Right lung (tissue), 5 donors: ENCODE results near the gene RANBP1. TPM values are rescaled to one million over a fixed set of nuclear protein-coding genes. Genes with fewer than 3 reads are reported as not detected.

Experiments
- DNase-seq, 2 donors: peaks; one replicate each; pipeline ENCODE4 v3.0.0-alpha.2; 2013
- polyA plus RNA-seq, 5 donors: library from polyadenylated mRNA; unstranded; fragments of 120-200 nt; gene quantifications; one replicate each; pipeline versions ENCODE4 v1.2.1 to v1.2.3, GENCODE V29; 2013; ENCODE audit warnings: inconsistent platforms in 1 of 5, low replicate concordance in 1 of 5; ENCODE audit not compliant: insufficient read length in 5 of 5, insufficient read depth in 1 of 5

The RANBP1 gene
- polyA plus RNA-seq, 5 donors, result 140 to 189 (median 161) TPM

DNA sequence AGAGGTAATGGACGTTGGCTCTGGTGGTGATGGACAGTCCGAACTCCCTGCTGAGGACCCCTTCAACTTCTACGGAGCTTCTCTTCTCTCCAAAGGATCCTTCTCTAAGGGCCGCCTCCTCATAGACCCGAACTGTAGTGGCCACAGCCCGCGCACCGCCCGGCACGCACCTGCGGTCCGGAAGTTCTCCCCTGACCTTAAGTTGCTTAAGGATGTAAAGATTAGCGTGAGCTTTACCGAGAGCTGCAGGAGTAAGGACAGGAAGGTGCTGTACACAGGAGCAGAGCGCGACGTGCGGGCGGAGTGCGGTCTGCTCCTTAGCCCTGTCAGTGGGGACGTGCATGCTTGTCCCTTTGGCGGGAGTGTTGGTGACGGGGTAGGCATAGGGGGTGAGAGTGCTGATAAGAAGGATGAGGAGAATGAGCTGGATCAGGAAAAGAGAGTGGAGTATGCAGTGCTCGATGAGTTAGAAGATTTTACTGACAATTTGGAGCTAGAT, 29.8 kb upstream of the RANBP1 start:
- DNase-seq, result no peak

DNA sequence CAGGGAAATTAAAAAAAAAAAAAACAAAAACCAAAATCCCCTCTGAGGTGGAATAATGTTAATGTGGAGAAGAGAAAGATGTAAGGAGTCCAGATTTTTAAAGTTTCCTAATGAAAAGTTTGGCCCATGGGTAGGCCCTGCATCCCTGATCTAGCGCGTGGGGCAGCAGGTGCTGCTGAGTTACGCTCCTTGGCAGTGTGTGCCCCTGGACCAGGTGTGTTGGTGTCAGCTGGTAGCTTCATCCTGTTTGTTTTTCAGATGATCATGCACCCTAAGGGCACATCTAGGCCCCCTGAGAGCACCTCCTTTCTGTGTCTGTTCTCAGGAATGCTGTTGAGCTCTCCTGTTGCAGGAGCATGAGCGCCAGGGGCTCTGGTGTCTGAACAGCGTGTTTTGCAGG, 29.1 kb upstream of the RANBP1 start:
- no peak for DNase-seq

DNA sequence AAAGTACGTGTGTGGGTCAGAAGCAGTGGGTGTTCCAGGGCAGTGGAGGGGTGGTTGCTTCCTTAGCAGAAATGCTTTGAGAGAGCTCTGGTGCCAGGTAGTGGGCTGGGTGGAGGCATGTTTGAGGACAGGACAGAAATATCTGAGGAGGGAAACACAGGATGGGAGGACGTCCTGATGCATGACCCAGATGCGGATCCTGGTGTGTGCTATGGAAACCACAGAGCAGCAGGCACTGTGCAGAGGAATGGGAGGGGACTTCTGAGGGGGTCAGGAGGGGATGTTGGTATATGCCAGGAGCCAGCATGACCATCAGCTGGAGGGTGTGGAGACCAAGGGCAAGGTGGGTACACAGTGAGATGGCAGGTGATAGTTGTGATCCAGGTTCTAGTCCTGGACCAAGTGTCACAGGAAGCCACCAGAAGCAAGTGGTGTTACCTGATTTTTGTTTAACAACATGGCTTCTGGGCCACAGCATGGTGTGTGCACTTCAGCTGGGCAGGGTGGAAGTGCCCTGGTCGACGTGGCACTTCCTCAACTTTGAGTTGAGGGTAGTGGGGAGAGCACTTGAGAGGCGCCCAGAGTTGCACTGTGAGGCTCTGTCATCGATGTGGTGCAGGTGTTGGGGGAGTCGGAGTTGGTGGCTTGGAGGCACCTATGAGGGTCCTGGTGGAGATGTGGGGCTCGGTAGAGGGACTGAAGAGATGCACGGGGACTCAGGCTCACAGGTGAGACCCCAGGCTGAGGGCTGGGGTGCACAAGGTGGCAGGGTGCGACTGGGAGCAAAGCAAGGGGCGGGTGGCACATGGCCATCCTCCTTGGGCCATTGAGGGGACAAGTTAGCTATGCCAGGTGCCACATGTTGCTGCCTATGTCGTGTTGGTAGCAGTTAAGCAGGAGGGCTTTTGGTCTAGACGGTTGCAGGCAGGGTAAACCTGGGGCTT, 28.3 kb upstream of the RANBP1 start:
- DNase-seq, result no peak

DNA sequence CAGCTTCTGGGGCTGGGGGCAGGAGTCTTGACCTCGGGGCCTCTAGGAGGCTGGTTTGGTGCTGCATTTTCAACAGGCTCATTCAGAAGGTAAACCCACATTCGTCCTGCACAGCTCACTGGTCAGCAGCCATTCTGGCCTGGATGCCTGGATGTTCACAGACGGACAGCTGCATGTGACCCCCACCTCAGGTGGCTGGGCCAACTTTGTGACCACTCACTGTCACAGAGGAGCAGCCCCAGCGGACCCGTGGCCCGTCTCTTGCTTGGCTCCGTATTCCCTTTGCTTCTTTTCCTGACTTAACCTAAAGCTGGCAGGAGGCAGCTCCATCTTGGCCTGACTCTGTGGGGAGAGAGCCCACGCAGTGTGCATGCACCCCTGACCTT, 27.6 kb upstream of the RANBP1 start:
- no peak for DNase-seq

DNA sequence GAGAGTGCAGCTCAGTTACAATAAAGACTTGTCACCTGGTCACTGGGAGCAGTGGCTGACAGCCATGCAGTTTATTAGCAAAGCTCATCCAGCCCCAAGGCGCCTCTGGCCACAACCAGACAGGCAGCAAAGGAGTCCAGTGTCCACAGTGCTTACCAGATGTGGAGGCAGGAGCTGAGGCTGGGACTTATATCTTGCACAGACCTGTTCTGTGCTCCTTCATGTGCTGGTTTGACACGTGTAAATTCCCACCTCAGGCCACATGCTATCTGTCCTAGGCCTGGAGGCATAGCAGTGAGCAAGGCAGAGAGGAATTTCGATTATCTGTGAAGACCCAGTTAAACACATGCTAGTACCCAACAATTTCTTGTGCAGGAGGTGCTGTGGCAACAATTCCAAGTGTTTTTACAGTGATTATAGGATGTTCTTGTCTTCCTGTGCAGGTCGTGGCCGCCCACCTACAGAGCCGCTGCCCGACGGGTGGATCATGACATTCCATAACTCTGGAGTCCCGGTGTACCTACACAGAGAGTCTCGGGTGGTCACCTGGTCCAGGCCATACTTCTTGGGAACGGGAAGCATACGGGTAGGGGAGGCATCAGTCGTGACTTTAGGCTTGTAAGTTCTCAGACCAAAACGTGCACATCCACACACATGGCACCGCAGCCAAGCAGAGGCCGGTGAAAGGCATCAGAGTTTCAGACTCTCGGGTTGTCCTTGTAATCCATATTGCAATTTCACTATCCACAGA, 26.5 kb upstream of the RANBP1 start:
- no peak for DNase-seq

DNA sequence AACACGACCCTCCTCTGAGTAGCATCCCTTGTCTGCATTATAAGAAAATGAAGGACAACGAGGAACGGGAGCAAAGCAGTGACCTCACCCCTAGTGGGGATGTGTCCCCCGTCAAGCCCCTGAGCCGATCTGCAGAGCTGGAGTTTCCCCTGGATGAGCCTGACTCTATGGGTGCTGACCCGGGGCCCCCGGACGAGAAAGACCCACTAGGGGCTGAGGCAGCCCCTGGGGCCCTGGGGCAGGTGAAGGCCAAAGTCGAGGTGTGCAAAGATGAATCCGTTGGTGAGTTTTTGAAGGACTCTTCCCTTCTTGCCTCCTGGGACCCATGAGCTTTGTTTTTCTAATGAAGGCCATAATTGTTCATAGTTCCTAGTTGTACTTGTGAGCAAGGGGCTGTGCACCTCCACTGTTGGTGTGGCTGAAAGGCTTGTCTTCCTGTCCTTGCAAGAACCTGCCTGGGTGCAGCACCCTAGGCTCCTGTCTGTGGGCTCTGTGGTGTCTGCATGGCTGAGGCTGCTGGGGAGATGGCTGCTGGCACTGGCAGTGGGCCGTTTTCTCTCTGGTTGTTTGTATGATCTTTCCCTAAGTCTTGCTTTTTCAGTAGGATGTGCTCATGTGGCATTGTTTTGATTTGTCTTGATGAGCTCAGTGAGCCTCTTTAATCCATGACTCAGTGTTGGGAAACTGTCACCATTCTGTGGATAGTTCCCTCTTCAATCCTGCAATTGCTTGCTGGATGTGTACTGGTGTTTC, 25.8 kb upstream of the RANBP1 start:
- no peak for DNase-seq

DNA sequence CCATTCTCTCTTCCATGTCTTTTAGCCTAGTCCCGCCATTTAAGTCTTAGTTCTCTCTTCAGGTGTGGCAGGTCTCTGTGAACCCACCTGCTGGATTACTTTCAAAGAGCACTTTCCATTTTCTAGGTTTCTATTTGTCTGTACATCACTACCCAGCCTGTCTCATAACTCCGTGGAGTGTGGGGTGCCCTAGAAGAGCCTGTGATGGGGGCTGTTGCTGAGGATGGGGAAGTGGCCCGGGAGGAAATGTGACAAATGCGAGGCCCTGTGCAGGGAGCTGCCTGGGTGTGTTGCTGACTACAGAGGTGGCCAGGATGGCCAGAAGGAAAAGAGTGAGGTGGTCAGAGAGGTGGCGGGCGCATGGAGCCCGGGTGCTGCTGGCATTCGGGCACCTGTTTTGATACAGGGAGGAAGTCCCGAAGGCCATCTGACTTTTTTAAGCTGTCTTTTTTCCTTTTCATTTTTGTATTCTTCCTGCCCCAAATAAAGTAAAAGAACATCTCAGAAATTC, 25.1 kb upstream of the RANBP1 start:
- DNase-seq, result no peak

DNA sequence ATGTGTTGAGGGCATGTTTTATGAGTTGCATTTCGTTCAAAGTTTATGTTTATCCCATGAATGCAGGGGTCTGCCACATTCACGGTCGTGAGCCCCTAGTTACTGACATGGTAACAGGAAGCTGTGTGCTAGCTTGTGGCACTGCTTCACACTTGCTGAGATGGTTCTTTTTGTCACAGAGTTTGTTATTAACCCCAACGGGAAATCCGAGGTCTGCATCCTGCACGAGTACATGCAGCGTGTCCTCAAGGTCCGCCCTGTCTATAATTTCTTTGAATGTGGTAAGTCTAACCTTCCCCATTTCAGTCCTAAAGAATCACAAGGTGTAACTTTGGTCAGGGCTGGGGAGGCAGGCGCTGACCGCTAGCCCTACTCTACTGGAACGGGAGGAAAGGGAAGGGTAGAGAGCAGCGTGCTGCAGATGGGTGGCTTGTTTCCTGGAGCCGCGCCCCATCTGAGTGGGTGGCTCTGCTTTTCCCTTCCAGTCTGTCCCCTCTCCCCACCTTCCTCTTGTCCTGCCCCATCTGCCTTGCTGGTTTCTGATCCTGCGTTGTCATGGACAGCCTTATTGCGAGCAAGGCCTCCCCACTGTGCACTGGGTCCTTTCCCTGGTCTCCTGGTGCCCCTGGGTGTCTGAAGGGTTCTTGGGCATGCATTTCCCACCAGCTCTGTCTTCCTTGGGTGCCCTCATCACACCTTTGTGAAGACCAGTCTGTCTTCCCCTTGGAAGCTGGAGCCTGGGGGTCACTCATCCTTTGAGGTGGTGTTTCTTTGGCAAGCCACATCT, 24.0 kb upstream of the RANBP1 start:
- DNase-seq, result no peak

DNA sequence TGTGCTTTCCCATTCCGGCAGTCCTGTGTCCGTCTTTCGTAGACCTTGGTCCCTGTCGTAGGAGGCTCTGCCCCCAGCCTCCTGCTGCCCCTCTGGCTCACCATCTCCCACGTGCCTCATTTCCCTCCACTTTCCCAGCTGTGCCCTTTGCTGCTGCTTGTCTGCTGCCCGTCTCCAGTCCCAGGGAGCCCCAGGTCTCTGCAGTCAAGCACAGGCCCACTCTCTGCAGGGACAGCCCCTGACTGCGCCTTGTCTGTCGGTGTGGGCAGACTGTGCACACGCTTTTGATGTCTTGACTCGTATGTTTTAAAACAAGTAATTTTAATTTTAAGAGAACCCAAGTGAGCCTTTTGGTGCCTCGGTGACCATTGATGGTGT, 23.4 kb upstream of the RANBP1 start:
- no peak for DNase-seq

DNA sequence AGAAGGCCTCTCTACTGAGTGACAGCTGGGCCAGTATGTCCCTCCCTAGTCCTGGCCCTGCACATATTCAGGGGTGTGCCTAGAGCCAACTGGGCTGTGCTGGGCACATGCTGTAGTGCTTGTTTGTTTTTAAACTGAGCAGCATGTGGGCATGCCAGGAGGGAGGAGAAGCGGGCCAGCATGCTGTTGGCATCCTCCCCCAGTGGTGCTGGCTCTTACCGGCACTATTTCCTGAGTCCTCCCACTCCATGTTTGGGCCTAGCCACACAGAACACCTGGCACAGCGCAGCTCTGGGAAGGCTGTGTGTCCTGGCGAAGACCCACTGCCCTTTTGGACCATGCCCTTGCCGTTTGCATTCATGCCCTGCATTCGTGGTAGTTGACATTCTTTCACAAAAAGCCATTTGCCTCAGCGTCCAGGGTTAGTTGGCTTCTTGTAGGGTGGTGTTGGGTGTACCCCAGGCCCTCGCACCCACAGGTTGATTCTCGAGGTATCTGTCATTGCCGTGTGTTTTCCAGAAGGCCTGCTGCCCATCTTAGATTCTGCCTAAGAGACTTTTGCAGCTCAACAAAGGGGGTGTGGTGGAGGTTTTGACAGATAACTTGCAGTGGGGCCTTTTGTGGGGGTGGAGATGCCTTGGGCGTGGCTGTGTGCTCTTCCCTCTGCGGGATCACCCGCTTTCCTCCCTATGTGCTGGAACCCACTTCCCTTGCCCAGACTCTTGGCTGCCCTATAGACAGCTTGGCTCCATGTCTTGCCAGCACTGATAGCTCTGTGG, 22.3 kb upstream of the RANBP1 start:
- no peak for DNase-seq

DNA sequence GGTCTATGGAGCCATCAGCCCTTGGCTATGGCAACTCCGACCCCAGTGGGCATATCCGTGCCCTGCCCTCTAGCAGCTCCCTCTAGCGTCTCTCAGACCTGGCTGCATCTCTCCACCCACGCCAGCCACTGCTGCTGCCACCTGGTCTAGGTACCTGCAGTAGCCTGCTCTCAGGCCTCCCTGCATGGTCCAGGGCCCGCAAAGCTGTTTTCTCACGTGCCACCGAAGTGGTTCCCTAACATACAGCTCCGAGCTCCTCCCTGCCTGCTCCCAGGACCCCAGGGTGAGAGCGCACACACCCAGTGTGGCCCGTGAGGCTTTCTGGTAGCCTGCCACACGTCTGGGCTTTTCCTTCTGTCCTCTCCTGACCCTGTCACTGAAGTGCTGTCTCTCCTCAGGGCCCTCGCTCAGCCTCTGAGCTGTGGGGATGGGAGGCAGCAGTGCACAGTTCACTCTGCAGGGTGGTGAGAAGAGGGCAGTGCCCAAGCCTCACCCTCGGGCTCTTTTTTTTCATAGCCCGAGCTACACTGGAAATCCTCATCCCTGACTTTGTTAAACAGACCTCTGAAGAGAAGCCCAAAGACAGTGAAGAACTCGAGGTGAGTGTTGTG, 21.6 kb upstream of the RANBP1 start:
- DNase-seq, result no peak

DNA sequence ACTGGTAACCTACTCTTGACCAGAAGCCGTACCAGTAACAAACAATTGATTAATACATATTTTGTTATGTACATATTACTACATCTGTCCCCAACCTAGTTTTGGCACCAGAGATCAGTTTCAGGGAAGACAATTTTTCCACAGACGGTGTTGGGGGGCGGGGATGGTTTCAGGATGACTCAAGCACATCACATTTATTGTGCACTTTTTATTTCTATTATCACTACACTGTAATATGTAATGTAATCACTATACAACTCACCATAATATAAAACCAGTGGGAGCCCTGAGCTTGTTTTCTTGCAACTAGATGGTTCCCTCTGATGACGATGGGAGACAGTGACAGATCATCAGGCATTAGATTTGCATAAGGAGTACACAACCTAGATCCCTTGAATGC, 20.4 kb upstream of the RANBP1 start:
- DNase-seq, result no peak

DNA sequence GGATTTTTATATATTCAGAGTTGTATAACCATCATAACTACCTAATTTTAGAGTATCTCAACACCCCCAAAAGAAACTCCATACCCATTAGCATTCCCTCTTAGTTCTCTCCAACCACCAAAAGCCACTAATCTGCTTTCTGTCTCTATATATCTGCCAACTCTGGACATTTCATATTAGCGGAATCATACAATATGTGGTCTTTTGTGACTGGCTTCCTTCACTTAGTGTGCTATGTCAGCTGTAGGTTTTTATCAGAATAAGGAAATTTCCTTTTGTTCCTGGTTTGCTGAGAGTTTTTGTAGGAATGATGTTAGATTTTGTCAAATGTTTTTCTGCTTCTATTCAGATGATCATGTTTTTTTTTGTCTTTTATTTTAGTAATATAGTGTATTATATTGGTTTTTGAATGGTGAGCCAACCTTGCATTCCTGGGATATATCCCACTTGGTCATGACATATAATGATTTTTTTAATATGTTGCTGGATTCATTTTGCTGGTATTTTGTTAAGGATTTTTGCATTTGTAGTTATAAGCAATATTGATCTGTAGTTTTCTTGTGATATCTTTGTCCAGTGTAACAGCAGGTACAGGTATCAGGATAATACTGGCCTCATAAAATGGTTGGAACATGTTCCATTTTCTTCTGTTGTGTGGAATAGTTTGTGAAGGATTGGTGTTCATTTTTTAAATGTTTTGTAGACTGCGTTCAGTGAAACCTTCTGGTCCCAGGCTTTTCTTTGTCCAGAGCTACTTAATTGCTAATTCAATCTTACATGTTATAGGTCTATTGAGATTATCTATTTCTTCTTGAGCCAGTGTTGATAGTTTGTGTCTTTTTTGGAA, 19.1 kb upstream of the RANBP1 start:
- DNase-seq, result no peak

DNA sequence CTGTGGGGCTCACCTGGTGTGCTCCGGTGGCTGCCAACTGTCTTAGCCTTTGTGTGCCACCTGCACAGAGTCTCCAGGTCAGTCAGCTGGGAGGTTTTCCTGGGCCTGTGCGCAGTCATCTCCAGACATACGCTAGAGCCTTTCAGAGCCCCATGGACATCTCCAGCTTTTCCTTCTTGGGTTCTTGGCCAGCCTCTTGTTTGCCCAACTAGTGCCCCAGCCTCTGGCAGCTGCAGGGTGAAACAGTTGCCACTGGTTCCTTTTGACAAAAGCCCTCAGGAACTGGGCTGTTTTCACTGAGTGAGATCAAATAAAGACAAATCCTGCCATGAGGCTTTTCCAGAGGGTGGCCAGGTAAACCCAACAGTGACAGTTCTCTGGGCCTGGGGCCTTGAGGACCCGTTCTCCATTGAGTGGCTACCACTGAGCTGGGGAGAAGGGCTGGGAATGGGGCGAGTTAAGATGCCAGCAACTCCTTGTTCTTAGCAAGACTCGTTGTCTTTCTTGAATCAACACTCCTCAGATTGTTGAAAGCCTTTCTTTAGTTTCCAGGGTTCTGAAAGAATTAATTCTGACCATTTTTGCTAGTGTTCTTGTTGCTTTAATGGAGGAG, 16.7 kb upstream of the RANBP1 start:
- no peak for DNase-seq

DNA sequence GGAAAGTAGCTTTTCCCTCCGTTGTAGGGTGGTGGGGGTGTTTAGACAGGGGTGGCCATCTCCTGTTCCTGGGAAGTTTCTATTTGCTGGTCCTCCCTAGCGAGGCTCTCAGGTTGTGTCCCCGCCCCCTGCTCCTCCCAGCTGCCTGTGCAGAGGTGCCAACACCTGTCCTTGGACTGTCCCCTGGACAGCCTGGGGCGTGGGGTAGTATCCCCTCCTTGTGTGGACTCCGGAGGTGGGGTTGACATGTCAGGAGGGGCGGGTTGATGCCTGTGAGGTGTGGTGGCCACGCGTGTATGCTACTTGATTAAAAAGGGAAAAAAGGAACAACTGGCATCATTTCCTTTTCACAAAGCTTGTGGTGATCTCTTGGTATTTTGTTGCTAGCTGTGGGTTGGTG, 14.3 kb upstream of the RANBP1 start:
- no peak for DNase-seq

DNA sequence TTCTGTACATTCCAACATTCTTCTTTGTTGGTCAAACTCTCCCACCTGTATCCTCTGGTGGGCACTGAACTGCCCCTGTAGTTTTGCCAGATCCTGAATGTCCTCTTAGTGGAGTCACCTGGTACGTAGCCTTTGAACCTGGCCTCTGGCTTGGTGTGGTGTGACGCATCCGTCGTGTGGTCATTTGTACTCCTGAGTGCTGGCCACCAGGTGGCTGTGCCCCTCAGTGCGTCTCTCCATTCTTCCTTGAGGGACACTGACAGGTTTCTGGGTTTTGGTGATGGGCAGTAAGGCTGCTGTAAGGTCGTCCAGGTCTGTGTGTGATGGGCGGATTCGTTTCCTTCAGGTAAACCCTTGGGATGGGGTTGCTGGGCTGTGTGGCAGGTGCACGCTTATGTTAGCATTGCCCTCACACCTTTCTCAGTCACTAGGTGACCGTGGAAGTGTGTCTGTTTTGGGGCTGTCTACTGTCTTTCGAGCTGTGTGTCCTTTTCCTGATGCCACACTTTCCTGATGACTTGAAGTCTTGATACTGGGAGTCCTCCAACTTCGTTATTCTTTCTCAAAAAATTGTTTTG, 13.6 kb upstream of the RANBP1 start:
- no peak for DNase-seq

DNA sequence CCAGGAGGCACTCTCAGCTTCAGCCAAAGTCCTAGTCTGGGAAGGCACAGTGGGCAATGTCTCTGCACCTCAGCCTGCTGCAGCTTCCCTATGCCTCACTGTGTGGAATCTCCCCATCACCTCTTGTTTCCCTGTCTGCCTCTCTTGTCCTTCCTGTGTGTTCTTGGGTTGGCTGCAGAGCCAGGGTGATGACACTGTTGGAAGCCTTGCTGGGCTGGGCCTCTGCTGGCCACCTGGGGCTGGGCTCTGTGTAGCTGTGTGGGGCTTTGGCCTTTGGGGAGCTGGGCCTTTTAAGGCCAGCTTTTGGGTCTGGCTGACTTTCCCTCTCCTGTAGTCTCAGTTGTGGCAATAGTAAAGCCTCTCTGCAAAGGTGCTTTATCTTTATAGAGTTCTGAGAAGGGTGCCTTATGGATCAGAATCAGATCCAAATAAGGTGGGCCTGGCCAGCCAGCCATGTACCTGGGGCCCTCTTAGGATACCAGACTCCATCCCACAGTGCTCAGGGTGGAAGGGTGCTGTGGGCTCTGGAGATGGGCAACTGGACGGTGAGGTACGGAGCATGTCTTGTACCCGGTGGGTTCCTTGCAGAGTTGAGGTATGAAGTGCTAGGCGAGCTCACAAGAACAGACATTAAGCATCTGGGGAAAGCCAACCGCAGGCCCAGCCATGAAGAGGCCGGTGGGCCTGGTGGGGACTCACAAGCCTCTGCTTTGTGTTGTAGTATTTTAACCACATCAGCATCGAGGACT, 10.3 kb upstream of the RANBP1 start:
- DNase-seq, result no peak
